GM19023 (cell line): ENCODE data around the gene BANK1.
"Not testable (repeated sequence)": the region's sequence is repeated elsewhere in the genome, so short reads cannot be mapped to it uniquely, and the experiment has no call there.

ENCODE experiments used
- ATAC-seq: cut with Tn5 transposase; IDR thresholded peaks from one replicate; pipeline ENCODE4 v1.9.1; 2021; ENCODE audit warnings: mild to moderate bottlenecking, moderate library complexity; ENCODE audit not compliant: unreplicated experiment

The BANK1 gene

DNA sequence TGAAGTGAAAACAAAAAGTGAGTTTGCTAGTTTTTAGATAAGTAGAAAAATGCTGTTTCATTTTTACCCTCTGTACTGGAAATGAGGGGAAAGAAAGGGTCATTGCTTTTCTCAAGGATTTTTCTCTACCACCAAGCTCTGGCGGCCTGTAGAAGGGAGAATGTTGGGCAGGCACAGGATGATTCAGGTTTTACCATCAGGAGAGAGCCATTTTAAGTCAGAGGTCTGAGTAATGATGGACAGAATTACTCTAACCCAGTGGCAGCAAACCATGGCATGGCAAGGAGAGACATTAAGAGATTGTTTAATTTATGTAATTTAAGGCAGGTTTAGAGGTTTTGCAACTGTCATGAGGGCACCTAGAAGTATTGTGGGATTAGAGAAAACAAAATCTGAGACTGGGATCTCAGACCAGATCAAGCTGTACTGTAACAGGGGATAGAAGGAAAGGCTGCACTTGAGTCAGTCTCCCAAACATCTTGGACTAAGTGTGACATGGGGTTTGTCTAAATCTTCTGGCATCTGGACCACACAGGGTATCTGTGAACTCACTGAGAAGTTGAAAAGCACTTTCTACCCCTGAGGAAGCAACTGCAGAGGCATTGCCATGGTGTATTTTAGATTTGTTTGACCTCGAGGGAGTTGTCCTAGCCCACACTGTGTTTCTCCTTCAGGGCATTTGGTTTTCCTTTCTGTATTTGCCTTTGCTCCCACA, 81.6 kb downstream of the BANK1 start:
- ATAC-seq = no peak

DNA sequence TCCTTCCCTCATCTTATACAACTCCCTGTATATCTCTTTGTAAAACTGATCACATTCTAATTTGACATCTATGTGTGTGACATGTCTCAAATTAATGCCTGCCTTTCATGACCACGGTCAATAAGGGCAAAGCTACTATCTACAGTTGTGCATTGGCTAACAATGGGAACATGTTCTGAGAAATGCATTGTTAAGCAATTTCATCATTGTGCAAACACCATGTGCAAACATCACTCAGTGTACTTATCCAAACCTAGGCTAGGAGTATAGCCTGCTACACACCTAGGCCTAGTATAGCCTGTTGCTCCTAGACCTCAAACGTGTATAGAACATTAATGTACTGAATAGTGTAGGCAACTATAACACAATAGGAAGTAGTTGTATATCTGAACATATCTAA, 95.0 kb downstream of the BANK1 start:
- ATAC-seq = no peak

- ATAC-seq = no peak
These were observed 96.3 kb downstream of the BANK1 start for GRCh38 chr4:101886826-101887225.

DNA sequence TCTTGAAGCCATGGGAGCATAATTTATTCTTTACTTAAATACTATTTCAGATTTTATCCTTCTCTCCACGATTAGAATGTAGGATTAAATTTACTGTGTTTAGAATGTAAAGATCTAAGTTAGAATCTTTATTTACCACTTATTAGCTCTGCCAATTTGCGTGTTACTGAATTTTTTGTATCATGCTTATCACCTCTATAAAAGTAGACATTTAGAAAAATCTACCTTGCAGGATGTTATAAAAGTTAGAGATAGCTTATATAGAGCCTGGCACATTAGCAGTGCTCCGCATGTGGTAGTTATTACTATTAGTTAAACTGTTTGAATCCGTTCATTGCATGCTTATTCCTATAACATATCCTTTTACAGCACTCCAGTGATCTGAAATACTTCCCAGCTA, 97.9 kb downstream of the BANK1 start:
- ATAC-seq = no peak

- not testable (repeated sequence) for ATAC-seq
These were observed 115.0 kb downstream of the BANK1 start for GRCh38 chr4:101905527-101905926.

DNA sequence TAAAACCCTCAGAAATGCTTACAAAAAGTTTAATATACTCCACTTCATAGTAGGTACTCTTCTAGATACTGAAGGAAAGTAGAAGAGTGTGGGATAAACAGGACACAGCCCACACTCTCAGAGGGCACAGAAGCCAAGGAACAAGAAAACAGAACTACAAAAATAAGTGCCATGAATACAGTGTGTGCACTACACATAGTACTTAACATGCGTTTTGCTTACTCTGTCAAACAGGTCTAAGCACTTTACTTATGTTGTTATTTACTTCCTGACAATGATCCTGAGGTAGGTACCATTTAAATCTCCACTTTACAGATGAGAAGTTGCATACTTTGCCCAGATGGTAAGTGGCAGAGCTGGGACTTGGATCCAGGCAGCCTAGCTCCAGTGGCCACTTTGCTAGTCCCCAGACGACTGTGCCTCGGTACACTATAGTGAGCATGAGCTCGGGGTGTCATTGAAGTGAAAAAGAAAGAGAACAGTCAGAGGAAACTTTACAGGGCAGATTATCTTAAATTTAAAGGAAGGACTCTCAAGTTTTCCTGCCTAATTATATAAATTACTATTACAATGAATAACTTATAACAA, 120.3 kb downstream of the BANK1 start:
- ATAC-seq = no peak

DNA sequence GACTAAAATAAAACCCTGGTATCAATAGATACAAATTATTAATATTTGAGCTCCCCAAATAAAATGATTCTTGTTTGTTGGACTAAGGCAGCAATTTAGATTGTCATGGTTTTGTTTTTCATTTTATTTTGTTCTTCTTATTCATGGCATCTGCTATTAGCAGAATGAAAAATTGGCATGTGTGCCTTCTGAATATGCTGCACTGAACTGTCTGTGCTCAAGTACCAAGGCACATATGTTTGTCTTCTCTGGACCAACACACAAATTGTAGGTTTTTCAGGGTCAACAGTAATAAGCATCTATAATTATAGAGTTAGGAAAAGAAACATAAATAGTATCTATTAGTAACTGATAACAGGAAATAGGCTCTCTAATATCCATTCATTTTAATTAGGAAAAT, 121.1 kb downstream of the BANK1 start:
- ATAC-seq = no peak

DNA sequence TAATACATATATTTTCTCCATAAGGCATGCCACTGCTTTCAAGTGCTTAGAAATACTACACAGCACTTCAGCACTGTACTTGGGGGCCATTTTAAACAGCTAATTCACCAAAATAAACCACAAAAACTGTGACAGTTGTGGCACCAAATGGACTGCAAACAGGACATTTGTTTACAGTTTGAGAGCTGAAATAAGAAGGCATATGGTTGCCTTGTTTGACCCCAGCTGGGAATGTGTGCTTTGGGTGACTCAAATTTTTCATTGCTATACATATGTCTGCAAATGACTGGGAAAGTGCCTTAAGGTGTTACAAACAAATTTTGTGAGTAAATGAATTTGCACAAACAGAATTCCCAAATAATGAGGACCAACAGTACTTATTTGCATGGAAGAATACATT, 124.2 kb downstream of the BANK1 start:
- ATAC-seq = no peak

- no peak for ATAC-seq
These were observed 128.9 kb downstream of the BANK1 start for GRCh38 chr4:101919373-101919977.

DNA sequence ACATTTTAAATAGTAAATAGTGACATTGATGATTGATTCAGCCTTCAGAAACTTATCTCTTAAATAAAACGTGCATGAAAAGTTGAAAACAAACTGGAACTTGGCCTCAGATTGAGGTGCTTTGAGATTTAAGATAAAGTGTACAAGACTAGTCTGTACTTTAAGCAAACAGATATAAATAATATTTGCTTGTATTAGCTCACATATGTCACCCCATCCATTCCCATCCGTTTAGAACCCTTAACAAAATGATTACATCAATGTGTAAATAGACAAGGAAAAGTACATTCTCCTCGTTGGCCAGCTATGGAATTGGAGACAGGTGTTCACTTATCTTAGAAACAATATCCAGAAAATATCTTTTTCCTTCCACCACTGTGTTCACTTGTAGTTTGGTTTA, 130.8 kb downstream of the BANK1 start:
- no peak for ATAC-seq

DNA sequence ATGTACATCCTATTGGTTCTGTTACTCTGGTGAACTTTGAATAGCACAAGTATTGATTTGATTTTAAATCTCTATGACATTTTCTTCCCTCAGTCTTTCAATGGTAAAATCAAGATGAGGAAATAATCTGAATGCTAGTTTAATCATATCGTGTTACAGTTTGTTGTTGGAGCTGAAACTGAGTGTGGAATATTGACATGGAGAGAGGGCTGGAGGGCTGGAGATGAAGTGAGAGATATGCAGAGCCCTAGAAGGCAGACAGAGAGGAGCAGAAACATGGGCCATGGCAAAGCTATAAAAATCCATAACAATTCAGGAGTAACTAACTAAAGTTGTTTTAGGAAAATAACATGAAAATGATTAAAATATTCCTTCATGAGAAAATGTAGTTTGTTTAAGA, 141.1 kb downstream of the BANK1 start:
- no peak for ATAC-seq

- ATAC-seq = no peak
These were observed 143.3 kb downstream of the BANK1 start for GRCh38 chr4:101933855-101934254.

GRCh38 chr4:101938836-101939235, 148.3 kb downstream of the BANK1 start:
- no peak for ATAC-seq

DNA sequence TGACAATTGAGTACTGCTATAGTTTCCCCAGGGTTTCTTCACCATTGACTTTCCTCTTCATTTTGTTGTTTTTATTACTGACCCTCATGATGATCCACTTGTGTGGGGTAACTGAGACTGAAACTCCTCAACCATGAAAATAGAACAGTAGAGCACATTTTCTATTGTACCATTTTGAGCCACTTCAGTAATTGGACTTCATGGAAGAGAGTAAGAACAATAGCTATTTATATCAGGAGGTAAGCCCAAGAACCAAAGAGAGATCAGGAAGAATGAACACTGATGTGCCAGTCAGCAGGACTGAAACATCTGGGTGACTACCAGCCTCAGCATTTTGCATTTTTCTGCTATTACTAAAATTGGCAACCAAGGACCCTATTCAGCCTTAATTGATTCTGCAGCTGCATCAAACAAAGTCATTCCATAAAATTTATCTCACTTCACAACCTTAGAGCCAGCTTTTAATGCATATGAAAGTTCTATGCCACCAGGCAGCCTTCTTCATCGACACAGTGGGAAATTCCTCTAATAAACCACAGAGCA, 151.4 kb downstream of the BANK1 start:
- ATAC-seq = no peak

DNA sequence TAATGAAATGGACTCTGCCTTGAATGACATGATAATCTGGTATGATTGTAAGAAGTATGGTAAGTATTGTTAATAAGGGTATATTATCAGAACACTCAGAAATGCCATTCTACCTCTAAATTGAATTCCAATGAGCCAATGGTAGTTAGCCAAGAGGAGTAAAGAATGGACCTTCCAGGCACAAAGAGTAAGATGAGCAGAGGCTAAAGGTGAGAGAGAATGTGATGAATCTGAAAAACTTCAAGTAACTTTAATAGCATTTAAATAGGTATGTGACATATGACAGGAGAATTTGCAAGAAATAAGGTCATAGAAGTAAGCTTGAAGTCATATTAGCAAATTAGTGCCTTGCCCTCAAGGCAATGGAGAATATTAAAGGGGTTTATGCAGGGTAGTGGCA, 152.4 kb downstream of the BANK1 start:
- no peak for ATAC-seq

- no peak for ATAC-seq
These were observed 154.1 kb downstream of the BANK1 start for GRCh38 chr4:101944649-101945048.

GRCh38 chr4:101948055-101948454, 157.5 kb downstream of the BANK1 start:
- no peak for ATAC-seq

GRCh38 chr4:101948951-101949350, 158.4 kb downstream of the BANK1 start:
- no peak for ATAC-seq

DNA sequence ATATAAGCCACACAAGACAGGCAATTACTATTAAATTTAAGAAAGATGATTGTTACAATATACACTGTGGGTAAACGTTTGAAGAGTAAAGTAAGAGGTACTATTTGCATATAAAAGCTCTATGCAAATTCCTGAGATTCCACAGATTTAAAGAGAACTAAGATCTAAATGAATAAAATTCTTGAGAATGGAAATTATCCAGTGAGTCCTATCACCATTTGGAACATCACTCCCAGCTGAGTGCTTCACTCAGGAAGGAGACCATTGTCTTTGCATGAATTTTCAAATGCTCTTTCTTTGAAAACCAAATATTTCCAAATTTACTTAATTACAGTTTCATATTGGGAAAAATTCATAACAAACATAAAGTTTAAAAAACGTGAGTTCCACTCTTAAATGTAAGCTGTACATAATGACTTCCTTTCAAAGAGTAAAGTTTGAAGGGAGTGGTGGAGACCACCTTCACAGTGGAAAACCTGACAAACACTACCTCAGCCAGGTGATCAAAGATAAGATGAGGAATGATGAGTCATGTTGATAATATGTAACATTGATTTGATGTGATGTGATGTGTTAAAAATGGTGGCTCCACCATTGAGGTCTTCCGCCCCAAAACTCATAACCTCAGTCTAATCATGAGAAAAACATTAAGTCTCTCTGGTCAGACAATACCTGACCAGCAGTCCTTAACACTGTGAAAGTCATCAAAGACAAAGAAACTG, 159.9 kb downstream of the BANK1 start:
- no peak for ATAC-seq

- ATAC-seq = no peak
These were observed 162.5 kb downstream of the BANK1 start for GRCh38 chr4:101952985-101953384.

DNA sequence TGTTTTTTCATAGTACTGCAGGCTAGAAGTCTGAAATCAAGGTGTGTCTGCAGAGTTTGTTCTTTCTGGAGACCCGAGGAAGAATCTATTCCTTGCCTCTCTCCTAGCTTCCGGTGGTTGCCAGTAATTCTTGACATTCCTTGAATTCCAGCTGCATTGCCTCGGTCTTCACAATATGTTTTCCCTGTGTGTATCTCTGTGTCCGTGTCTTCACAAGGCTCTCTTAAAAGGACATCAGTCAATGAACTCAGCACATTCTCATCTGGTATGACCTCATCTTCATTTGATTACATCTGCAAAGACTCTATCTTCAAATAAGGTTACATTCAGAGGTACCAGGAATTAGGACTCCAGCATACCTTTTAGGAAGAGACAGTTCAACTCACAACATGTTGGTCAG, 163.4 kb downstream of the BANK1 start:
- no peak for ATAC-seq

- no peak for ATAC-seq
These were observed 163.8 kb downstream of the BANK1 start for GRCh38 chr4:101954351-101954750.
